ENCODE data around the gene UNC13C.
"Not testable (repeated sequence)": the region's sequence is repeated elsewhere in the genome, so short reads cannot be mapped to it uniquely, and the experiment has no call there.

Gene UNC13C

DNA sequence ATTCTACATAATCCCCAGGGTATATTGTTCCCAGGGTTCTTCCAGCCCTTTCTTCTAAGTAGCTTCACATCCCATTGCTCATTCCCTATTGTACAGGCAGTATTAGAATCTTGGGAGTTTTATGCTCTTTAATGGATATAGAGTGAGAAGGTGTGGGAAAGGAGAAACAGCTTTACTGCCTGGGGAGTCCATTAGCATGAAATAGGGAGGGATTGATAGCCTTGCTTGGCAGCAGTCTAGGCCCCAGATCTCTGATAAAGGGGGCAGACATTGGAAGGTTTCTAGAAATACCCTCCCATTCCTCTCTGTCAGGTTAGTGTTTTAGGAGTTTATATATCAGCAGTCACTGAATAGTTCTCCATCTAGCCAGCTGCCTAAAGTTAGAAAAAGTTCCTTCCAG is 334.3 kb downstream of the UNC13C start:
- no peak for DNase-seq

- DNase-seq: no peak
These were observed 343.2 kb downstream of the UNC13C start for GRCh38 chr15:54321426-54321825.

GRCh38 chr15:54322341-54322740 is 344.1 kb downstream of the UNC13C start:
- DNase-seq: no peak

- DNase-seq: no peak
These were observed 367.1 kb downstream of the UNC13C start for GRCh38 chr15:54345301-54345700.

DNA sequence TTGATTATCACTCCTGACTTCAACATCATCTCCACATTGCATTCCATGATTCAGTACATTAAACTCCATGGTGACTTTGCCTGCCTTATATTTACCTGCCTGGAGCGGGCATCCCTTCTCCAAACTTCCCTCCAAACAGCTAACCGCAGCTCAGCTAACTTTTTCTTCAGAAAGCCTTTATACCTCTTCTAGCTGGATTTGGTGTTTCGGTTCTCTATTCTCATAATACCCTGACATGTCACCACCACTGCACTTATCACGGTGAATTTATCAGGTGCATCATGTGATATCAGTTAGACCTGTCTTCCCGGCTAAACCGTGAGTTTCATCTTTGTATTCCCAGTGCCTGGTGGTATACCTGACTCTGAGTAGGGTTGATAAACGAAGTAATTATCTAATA is 367.6 kb downstream of the UNC13C start:
- DNase-seq: no peak

- DNase-seq: no peak
These were observed 369.0 kb downstream of the UNC13C start for GRCh38 chr15:54347082-54347827.

DNA sequence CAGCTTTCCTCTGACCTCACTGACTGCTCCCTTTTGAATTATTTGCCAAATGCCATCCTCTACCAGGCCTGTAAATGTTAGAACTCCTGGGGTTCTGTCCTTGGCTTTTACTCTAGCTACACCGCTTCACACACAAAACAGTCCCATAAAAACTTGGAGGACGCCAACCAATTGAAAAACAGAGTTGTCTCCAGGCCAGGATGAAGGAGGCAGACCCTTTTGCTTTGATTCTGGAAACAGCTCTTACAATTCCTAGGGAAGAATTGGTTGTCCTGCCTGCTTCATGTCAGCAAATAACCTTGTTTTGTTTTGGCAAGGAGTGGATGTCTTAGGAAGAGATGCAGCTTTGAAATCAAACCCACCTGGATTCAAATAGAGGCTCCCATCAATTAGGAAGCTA is 375.5 kb downstream of the UNC13C start:
- no peak for DNase-seq

- no peak for DNase-seq
These were observed 376.1 kb downstream of the UNC13C start for GRCh38 chr15:54354341-54354740.

- DNase-seq: no peak
These were observed 386.7 kb downstream of the UNC13C start for GRCh38 chr15:54364961-54365360.

- DNase-seq: no peak
These were observed 395.1 kb downstream of the UNC13C start for GRCh38 chr15:54373332-54373731.

GRCh38 chr15:54374184-54374952 is 396.1 kb downstream of the UNC13C start:
- no peak for DNase-seq

GRCh38 chr15:54387799-54388198 is 409.6 kb downstream of the UNC13C start:
- no peak for DNase-seq

GRCh38 chr15:54388746-54389145 is 410.5 kb downstream of the UNC13C start:
- DNase-seq: no peak

DNA sequence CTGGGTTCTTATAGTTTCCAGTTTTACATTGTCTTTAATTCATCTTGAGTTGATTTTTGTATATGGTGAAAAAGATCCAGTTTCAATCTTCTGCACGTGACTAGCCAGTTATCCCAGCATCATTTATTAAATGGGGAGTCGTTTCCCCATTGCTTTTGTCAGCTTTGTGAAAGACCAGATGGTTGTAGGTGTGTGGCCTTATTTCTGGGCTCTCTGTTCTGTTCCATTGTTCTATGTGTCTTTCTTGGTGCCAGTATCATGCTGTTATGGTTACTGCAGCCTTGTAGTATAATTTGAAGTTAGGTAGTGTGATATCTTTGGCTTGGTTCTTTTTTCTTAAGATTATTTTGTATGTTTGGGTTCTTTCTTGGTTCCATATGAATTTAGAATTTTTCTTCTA is 432.2 kb downstream of the UNC13C start:
- DNase-seq: no peak

GRCh38 chr15:54424171-54424570 is 445.9 kb downstream of the UNC13C start:
- DNase-seq: no peak

DNA sequence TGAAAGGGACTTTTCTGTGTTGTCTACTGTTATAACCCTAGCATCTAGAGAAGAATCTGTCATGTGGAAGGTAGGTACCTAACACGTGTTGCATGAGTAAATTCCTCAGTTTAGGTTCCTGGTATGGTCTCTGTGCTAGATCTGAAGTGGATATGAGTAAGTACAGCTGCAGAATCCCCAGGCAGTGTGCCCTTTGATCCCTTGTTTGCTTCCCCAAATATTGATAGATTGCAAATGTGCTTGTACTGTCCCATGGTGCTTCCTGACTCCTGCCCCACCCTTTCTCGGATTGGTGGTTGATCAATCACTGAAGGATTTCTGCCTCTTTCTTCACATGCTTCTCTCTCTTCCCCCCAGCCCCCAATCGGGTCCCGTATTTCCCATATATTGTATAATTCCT is 450.4 kb downstream of the UNC13C start:
- no peak for DNase-seq

DNA sequence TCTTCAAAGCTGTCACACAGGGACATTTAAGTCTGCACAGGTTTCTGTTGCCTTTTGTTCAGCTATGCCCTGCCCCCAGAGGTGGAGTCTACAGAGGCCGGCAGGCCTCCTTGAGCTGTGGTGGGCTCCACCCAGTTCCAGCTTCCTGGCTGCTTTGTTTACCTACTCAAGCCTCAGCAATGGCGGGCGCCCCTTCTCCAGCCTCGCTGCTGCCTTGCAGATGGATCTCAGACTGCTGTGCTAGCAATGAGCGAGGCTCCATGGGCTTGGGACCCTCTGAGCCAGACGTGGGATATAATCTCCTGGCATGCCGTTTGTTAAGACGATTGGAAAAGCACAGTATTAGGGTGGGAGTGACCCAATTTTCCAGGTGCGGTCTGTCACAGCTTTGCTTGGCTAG is 472.0 kb downstream of the UNC13C start:
- DNase-seq: not testable (repeated sequence)

DNA sequence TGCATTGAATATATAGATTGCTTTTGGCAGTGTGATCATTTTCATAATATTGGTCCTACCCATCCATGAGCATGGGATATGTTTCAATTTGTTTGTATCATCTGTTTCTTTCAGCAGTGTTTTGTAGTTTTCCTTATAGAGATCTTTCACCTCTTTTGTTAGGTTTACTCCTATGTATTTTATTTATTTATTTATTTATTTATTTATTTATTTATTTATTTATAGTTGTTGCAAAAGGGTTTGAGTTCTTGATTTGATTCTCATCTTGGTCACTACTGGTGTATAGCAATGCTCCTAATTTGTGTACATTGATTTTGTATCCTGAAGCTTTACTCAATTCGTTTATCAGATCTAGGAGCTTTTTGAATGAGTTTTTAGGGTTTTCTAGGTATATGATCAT is 478.2 kb downstream of the UNC13C start:
- no peak for DNase-seq

DNA sequence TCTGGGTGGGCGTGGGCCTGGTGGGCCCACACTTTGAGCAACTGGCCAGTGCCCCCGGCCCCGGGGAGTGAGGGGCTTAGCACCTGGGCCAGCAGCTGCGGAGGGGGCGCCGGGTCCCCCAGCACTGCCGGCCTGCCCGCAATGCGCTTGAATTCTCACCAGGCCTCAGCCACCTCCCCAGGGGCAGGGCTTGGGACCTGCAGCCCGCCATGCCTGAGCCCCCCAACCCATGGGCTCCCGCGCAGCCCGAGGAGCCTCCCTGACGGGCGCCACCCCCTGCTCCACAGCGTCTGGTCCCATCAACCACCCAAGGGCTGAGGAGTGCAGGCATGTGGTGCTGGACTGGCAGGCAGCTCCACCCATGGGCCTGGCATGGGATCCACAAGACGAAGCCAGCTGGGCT is 484.3 kb downstream of the UNC13C start:
- no peak for DNase-seq

- DNase-seq: no peak
These were observed 503.6 kb downstream of the UNC13C start for GRCh38 chr15:54481819-54482218.

DNA sequence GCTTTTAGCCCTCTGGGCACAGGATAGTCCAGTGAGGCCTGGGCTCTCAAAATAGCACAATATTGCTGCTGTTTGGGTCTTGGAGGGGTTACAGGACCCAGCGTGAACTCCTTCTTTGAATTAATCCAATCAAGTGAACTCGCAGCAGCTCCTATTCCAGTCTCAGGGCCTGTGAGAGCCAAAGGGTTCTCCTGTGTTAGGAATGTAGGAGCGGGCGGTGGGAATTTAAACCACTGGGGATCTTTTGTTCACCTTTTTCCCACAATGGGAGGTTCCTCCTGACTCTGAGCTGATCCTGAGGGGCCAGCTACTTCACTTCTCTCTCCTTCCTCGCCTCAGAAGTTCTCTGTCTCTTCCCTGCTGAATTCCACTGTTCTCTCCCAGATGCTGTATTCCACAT is 504.0 kb downstream of the UNC13C start:
- no peak for DNase-seq

DNA sequence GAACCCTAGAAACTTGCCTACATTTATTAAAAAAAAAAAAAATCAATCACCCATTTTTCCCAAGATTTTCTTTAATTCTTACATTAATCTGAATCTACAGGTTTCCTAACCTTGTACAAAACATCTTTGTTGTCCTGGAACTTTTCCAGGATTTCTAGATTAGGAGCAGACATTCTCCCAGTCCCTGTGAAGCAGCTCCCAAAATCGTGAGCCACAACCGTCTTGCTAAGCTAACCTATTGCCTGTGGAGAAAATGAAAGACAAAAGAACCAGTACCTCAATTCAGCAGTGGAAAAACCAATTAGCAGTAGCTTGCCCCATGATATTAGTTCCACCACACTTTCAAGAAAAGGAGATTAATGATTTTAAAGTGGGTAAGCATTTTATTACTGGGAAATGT is 522.1 kb downstream of the UNC13C start:
- DNase-seq: no peak

DNA sequence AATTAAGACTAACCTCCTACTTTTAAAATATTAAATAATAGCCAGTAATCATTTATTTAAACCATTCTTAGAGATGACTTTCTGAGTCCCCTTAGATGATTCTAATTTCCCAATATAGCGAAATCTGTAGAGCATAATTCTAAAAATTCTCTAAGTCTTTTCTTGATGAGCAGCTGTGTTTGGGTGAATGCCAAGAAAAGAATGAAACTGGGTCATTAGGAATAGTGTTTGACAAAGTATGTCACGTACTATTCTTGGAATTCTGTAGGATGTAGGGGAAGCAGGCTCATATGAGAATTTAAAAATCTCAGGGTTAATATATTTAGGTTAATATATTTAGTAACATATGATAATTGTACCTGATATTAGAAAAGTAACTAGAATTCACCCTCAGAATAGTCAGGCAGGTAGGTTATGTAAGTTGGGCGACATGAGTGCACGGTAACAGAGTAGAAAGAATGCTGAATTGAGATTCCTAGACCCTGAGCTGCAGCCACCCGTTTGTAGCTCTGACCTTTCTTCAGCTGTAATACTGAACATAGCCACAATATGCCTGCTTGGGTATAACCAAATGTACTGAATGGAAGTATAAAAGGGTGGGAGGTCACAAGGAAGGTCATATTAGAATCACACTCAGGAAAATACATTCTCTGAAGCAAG is 524.3 kb downstream of the UNC13C start:
- DNase-seq: no peak

GRCh38 chr15:54504695-54505094 is 526.5 kb downstream of the UNC13C start:
- no peak for DNase-seq

Measured in DMS153 (cell line).